WTC11 (cell line): ENCODE data around the gene ZNF385A. TPM values are rescaled to one million over a fixed set of nuclear protein-coding genes. Genes with fewer than 3 reads are reported as not detected.

ENCODE experiments used
- ATAC-seq: fragments of 200-7000 bp; cut with Tn5 transposase; 2 replicates; pipeline ENCODE4 v1.10.0; 2021; ENCODE audit warnings: mild to moderate bottlenecking, moderate library complexity
- CTCF ChIA-PET: fragments of 300-600 bp; sonication (Branson Sonifier 250); formaldehyde crosslinking; loops from one replicate; lab custom pipeline; 2021; ENCODE audit warnings: antibody characterized with exemption; lab: Charles Lee
- POLR2A ChIA-PET: fragments of 350-600 bp; sonication (Branson Sonifier 250); formaldehyde crosslinking; loops from one replicate; lab custom pipeline; 2021; ENCODE audit warnings: antibody characterized with exemption; lab: Charles Lee
- DNase-seq: peaks from one replicate; pipeline ENCODE4 v3.0.0; 2021; ENCODE audit warnings: low spot score
- H3K27ac Mint-ChIP-seq: 2 replicates; pipeline ENCODE4 v1.8.0; 2021; ENCODE audit warnings: mixed read lengths
- H3K27me3 Mint-ChIP-seq: 2 replicates; pipeline ENCODE4 v1.8.0; 2021; ENCODE audit warnings: low read depth, mild to moderate bottlenecking, moderate library complexity, mixed read lengths
- H3K36me3 Mint-ChIP-seq: 2 replicates; pipeline ENCODE4 v1.8.0; 2021; ENCODE audit warnings: mixed read lengths
- H3K4me1 Mint-ChIP-seq: 2 replicates; pipeline ENCODE4 v1.8.0; 2022; ENCODE audit warnings: mixed read lengths
- H3K4me3 Mint-ChIP-seq: 2 replicates; pipeline ENCODE4 v1.8.0; 2021; ENCODE audit warnings: mild to moderate bottlenecking, moderate library complexity, mixed read lengths
- H3K9me3 Mint-ChIP-seq: 2 replicates; pipeline ENCODE4 v1.8.0; 2021; ENCODE audit warnings: mixed read lengths
- ELF4 ChIP-seq: sonication (generic); formaldehyde crosslinking; IDR thresholded peaks from 2 replicates; pipeline ENCODE4 v1.8.1; 2022; ENCODE audit warnings: low read depth, mild to moderate bottlenecking, moderate library complexity, missing genetic modification reagents
- NFATC4 ChIP-seq: fragments of 250-450 bp; sonication (Bioruptor Pico); IDR thresholded peaks from 2 replicates; pipeline ENCODE4 v1.9.0; 2021; ENCODE audit warnings: mild to moderate bottlenecking
- NFYB ChIP-seq: sonication (generic); formaldehyde crosslinking; conservative IDR thresholded peaks from 2 replicates; pipeline ENCODE4 v1.8.0; 2022; ENCODE audit warnings: low read depth, missing genetic modification reagents
- SMAD3 ChIP-seq: sonication (generic); formaldehyde crosslinking; IDR thresholded peaks from 2 replicates; pipeline ENCODE4 v1.8.0; 2022; ENCODE audit warnings: missing genetic modification reagents, mild to moderate bottlenecking, borderline replicate concordance
- ZNF416 ChIP-seq: fragments of 250-450 bp; sonication (Bioruptor Pico); IDR thresholded peaks from 2 replicates; pipeline ENCODE4 v1.9.0; 2021; ENCODE audit warnings: mild to moderate bottlenecking, inconsistent platforms
- ZNF425 ChIP-seq: fragments of 250-450 bp; sonication (Bioruptor Pico); conservative IDR thresholded peaks from 2 replicates; pipeline ENCODE4 v1.9.0; 2021; ENCODE audit warnings: mild to moderate bottlenecking
- microRNA-seq: library from miRNA; unstranded; fragments of <30 nt; microRNA quantifications from one replicate; pipeline ENCODE4 v1.2.0, GENCODE V29; 2022; ENCODE audit warnings: borderline number of aligned reads
- total RNA-seq: library from RNA; stranded (reverse); gene quantifications from 3 replicates; pipeline ENCODE4 v1.2.3, GENCODE V29; 2021

The ZNF385A gene
- total RNA-seq, 1 experiment from 2014 or later, result 23.5 TPM

- Mint-ChIP-seq H3K4me3 (no peak overlapping the region), H3K36me3 (no peaks in the 10 kb centered on the region), H3K27ac (no peak overlapping the region), H3K9me3 (no peaks in the 10 kb centered on the region), H3K4me1 (peaks cover 4% of the 10 kb centered on the region), H3K27me3 (peaks cover 3% of the 10 kb centered on the region; the same call in 1 of the 2 replicates)
- ATAC-seq (no peak), DNase-seq (no peak)
- CTCF ChIA-PET, result interaction anchor here (0.6 to 1.9 kb wide), 3 partner anchors 27 to 107 kb away, joined by 3 to 7 read pairs (median 4); no protein-coding TSS in a partner anchor
- no peak for TF ChIP-seq ELF4 (CRISPR knock-in tag)
- TF ChIP-seq NFYB (CRISPR knock-in tag), result no peak
- no peak for TF ChIP-seq SMAD3 (CRISPR knock-in tag)
- no peak for TF ChIP-seq ZNF416
- no peak for TF ChIP-seq NFATC4 (CRISPR knock-in tag)
- no peak for TF ChIP-seq ZNF425 (CRISPR knock-in tag)
- POLR2A ChIA-PET, result no interaction called here
These were observed 63.2 kb downstream of the ZNF385A start for GRCh38 chr12:54321363-54321762.

Small RNA genes within 50 kb of the gene (microRNA-seq; reads per million reads assigned to microRNA genes)
- 9.4 reads per million, percentile 25 among the genes with 10 or more reads in this experiment for gene MIR148B

Other genes with a start within 250 kb of the ZNF385A start
- 19.2 to 27.5 TPM (median 26.3 TPM) in 3 replicates for gene SMUG1, start 195.7 kb downstream of the ZNF385A start, total RNA-seq
- 182 to 218 TPM (median 216 TPM) in 3 replicates for gene CBX5, start 104.6 kb downstream of the ZNF385A start, total RNA-seq
- 2,589 to 2,788 TPM (median 2,737 TPM) in 3 replicates for gene HNRNPA1, start 104.0 kb downstream of the ZNF385A start, total RNA-seq
- gene NFE2, start 83.7 kb downstream of the ZNF385A start, total RNA-seq, result 2.4 to 3.0 TPM (median 3.0 TPM) in 3 replicates
- 98.2 to 116 TPM (median 115 TPM) in 3 replicates for gene COPZ1, start 59.6 kb downstream of the ZNF385A start, total RNA-seq
- gene GPR84, start 20.2 kb downstream of the ZNF385A start, total RNA-seq, result 0.13 TPM in 1 of 3 replicates, not detected in the others
- 19.3 to 21.9 TPM (median 20.8 TPM) in 3 replicates for gene ITGA5, start 34.5 kb upstream of the ZNF385A start, total RNA-seq
- gene GTSF1, start 88.9 kb upstream of the ZNF385A start, total RNA-seq, result 0.55 to 0.99 TPM (median 0.74 TPM) in 3 replicates
- gene NCKAP1L, start 113.0 kb upstream of the ZNF385A start, total RNA-seq, result 0.41 to 0.76 TPM (median 0.57 TPM) in 3 replicates
- gene PDE1B, start 164.9 kb upstream of the ZNF385A start, total RNA-seq, result 0.41 to 1.9 TPM (median 0.64 TPM) in 3 replicates
- gene PPP1R1A, start 203.9 kb upstream of the ZNF385A start, total RNA-seq, result 12.4 to 15.5 TPM (median 13.1 TPM) in 3 replicates